Measurements from ENCODE around the gene GBP7.

GRCh38 chr1:89174491-89174890, 1.3 kb downstream of the GBP7 start:
- TF ChIP-seq EZH2 (IDR thresholded peaks at IDR 0.05; ENCODE audit: borderline replicate concordance, control insufficient read depth, low read depth, low read length) = no peak
- TF ChIP-seq POLR2AphosphoS5 (IDR thresholded peaks at IDR 0.05; ENCODE audit: low read length) = no peak
- TF ChIP-seq POLR2A (IDR thresholded peaks at IDR 0.05; ENCODE audit: low read depth, low read length) = no peak
- TF ChIP-seq, protein P1, sequence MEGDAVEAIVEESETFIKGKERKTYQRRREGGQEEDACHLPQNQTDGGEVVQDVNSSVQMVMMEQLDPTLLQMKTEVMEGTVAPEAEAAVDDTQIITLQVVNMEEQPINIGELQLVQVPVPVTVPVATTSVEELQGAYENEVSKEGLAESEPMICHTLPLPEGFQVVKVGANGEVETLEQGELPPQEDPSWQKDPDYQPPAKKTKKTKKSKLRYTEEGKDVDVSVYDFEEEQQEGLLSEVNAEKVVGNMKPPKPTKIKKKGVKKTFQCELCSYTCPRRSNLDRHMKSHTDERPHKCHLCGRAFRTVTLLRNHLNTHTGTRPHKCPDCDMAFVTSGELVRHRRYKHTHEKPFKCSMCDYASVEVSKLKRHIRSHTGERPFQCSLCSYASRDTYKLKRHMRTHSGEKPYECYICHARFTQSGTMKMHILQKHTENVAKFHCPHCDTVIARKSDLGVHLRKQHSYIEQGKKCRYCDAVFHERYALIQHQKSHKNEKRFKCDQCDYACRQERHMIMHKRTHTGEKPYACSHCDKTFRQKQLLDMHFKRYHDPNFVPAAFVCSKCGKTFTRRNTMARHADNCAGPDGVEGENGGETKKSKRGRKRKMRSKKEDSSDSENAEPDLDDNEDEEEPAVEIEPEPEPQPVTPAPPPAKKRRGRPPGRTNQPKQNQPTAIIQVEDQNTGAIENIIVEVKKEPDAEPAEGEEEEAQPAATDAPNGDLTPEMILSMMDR (IDR thresholded peaks at IDR 0.05 in 2 of 3, conservative IDR thresholded peaks at IDR 0.05 in 1 of 3; ENCODE audit: control insufficient read depth in 2 of 3, extremely low read depth in 1 of 3, insufficient read depth in 1 of 3, low read depth in 3 of 3, low read length in 3 of 3) = no peak
- no peak for TF ChIP-seq MXI1 (IDR thresholded peaks at IDR 0.05; ENCODE audit: low read depth, low read length)
- TF ChIP-seq PAX5 (IDR thresholded peaks at IDR 0.05; ENCODE audit: borderline replicate concordance, low read depth, low read length) = no peak
- TF ChIP-seq, protein P2, sequence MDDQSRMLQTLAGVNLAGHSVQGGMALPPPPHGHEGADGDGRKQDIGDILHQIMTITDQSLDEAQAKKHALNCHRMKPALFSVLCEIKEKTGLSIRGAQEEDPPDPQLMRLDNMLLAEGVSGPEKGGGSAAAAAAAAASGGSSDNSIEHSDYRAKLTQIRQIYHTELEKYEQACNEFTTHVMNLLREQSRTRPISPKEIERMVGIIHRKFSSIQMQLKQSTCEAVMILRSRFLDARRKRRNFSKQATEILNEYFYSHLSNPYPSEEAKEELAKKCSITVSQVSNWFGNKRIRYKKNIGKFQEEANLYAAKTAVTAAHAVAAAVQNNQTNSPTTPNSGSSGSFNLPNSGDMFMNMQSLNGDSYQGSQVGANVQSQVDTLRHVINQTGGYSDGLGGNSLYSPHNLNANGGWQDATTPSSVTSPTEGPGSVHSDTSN (IDR thresholded peaks at IDR 0.05; ENCODE audit: insufficient replicate concordance, low read depth, low read length) = no peak
- TF ChIP-seq GABPA (IDR thresholded peaks at IDR 0.05; ENCODE audit: low read depth) = no peak

Data from GM12878 (cell line).